ENCODE measurements around the gene GOLGA8A.

DNA sequence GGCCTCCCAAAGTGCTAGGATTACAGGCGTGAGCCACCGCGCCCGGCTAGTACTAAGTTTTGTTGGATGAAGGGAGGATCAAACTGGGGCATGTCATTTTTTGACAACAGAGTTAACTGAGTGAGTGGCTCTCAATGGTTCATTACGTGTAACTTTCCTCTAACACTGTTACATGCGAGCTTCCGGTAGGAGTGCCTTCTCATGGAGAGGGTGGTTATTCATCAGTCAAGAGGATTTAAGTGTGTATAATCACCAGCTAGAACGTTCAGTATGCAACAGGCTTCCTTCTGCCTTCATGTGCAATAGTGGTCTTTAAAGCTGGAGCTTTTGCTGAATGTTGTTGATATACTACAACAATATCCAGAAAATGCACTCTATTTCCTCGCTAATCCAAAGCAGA is 19.1 kb upstream of the GOLGA8A start:
- TF ChIP-seq, protein P1, sequence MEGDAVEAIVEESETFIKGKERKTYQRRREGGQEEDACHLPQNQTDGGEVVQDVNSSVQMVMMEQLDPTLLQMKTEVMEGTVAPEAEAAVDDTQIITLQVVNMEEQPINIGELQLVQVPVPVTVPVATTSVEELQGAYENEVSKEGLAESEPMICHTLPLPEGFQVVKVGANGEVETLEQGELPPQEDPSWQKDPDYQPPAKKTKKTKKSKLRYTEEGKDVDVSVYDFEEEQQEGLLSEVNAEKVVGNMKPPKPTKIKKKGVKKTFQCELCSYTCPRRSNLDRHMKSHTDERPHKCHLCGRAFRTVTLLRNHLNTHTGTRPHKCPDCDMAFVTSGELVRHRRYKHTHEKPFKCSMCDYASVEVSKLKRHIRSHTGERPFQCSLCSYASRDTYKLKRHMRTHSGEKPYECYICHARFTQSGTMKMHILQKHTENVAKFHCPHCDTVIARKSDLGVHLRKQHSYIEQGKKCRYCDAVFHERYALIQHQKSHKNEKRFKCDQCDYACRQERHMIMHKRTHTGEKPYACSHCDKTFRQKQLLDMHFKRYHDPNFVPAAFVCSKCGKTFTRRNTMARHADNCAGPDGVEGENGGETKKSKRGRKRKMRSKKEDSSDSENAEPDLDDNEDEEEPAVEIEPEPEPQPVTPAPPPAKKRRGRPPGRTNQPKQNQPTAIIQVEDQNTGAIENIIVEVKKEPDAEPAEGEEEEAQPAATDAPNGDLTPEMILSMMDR (IDR thresholded peaks at IDR 0.05): no peak
- TF ChIP-seq ZFX (IDR thresholded peaks at IDR 0.05; ENCODE audit: borderline replicate concordance): no peak
